Measurements from ENCODE around the gene KANSL1. TPM values are rescaled to one million over a fixed set of nuclear protein-coding genes. Genes with fewer than 3 reads are reported as not detected.

KANSL1 gene
- total and polyA plus RNA-seq, 2 of the 4 experiments (the other 2 are of a cell fraction) = 19.1 to 49.6 TPM

- H2BK20ac ChIP-seq (ENCODE audit: low read depth, low read length) = no peak overlapping the region
- no peaks in the 10 kb centered on the region for H3K27me3 ChIP-seq (ENCODE audit: control insufficient read depth, insufficient read depth, low read length)
- TF ChIP-seq BHLHE40 (IDR thresholded peaks at IDR 0.05; ENCODE audit: low read depth, low read length) (no peak), SMC3 (IDR thresholded peaks at IDR 0.05; ENCODE audit: low read depth, low read length) (no peak), USF2 (IDR thresholded peaks at IDR 0.05; ENCODE audit: low read depth, low read length) (no peak), RAD21 (IDR thresholded peaks at IDR 0.05; ENCODE audit: low read length) (no peak), POLR2A (IDR thresholded peaks at IDR 0.05; ENCODE audit: low read depth, low read length) (no peak), FOS (IDR thresholded peaks at IDR 0.05; ENCODE audit: low read depth, low read length) (no peak), CTCF (conservative IDR thresholded peaks at IDR 0.05; ENCODE audit: low read depth, low read length) (no peak), ELK1 (IDR thresholded peaks at IDR 0.05; ENCODE audit: borderline replicate concordance, low read depth, low read length) (no peak), CHD1 (IDR thresholded peaks at IDR 0.05; ENCODE audit: low read depth, low read length) (no peak), CEBPB (IDR thresholded peaks at IDR 0.05; ENCODE audit: low read depth, low read length) (no peak), MAZ (IDR thresholded peaks at IDR 0.05; ENCODE audit: borderline replicate concordance, low read depth, low read length) (no peak), MAFK (IDR thresholded peaks at IDR 0.05; ENCODE audit: low read depth, low read length) (no peak), MXI1 (IDR thresholded peaks at IDR 0.05; ENCODE audit: borderline replicate concordance, low read depth, low read length) (no peak), NFE2L2 (IDR thresholded peaks at IDR 0.05; ENCODE audit: low read depth, low read length) (no peak), RCOR1 (IDR thresholded peaks at IDR 0.05; ENCODE audit: insufficient replicate concordance, low read length) (no peak), RFX5 (IDR thresholded peaks at IDR 0.05; ENCODE audit: low read depth, low read length) (no peak)
- H3K23ac ChIP-seq (ENCODE audit: low read depth, low read length) = no peak overlapping the region
- ChIA-PET CTCF (no interaction called here), POLR2A (ENCODE audit: unreplicated experiment) (no interaction called here)
- no peak overlapping the region for H4K91ac ChIP-seq (ENCODE audit: insufficient read depth, low read depth, low read length)
- no peaks in the 10 kb centered on the region for H3K9me3 ChIP-seq (ENCODE audit: control insufficient read depth, insufficient read depth, low read length)
- no peak overlapping the region for H3K14ac ChIP-seq (replicated peaks; ENCODE audit: low read depth, low read length)
- DNase-seq (no peak), ATAC-seq (ENCODE audit: low read depth) (no peak)
- H2BK15ac ChIP-seq (ENCODE audit: low read depth, low read length) = no peak overlapping the region
- H4K20me1 ChIP-seq (ENCODE audit: insufficient read depth, low read length) = peaks cover 89% of the 10 kb centered on the region
- WGBS, 2 experiments (ENCODE audit: extremely low coverage in 2 of 2, insufficient read length in 1 of 2) = no CpG with 5 or more reads among the region's 2 CpGs
- no peak overlapping the region for H4K8ac ChIP-seq (ENCODE audit: low read depth in 2 of 2, low read length in 2 of 2)
- no peak overlapping the region for H2BK120ac ChIP-seq (ENCODE audit: low read depth, low read length)
- no TSS peak for BruUV-seq (replicated peaks)
- dilution Hi-C loops (cut with HindIII; ENCODE audit: low sequenced_read_pairs, unreplicated experiment) (no loop called here), intact Hi-C loops (cut with micrococcal nuclease) (no loop called here), in situ Hi-C loops (cut with MboI; ENCODE audit: low sequenced_read_pairs) (no loop called here)
- H3K9ac ChIP-seq (ENCODE audit: low read depth, low read length) = no peak overlapping the region
- peaks cover 4% of the 10 kb centered on the region for H3K9me1 ChIP-seq (ENCODE audit: insufficient read depth, low read length)
- no peak overlapping the region; the same call in 1 of the 2 replicates for H3K18ac ChIP-seq (ENCODE audit: low read depth, low read length)
- H3K27ac ChIP-seq (ENCODE audit: insufficient read depth, low read length) = no peak overlapping the region; the same call in 1 of the 2 replicates
- no peak overlapping the region for H3K4ac ChIP-seq (ENCODE audit: low read depth, low read length)
- H3K79me1 ChIP-seq (ENCODE audit: low read depth in 1 of 2, low read length in 2 of 2) = peaks cover 0 to 66% of the 10 kb centered on the region in 2 experiments; a peak in 3 of 4 replicates
- H3K4me2 ChIP-seq (ENCODE audit: low read depth, low read length) = no peak overlapping the region
- H2BK5ac ChIP-seq (ENCODE audit: low read depth, low read length, poor library complexity, severe bottlenecking) = peak overlapping the region; percentile 53
- no peaks in the 10 kb centered on the region for H3K36me3 ChIP-seq (ENCODE audit: control insufficient read depth, insufficient read depth, low read length)
- H3K4me1 ChIP-seq (ENCODE audit: control insufficient read depth, insufficient read depth, low read length) = peaks cover 3% of the 10 kb centered on the region
- H3K4me3 ChIP-seq (ENCODE audit: insufficient read depth, low read depth, low read length) = no peak overlapping the region
- no peak overlapping the region for H2AFZ ChIP-seq (replicated peaks; ENCODE audit: low read length, poor library complexity)
- no peak overlapping the region for H3K56ac ChIP-seq (ENCODE audit: extremely low read depth, insufficient read depth, low read length)
- no peak overlapping the region for H2AK9ac ChIP-seq (replicated peaks; ENCODE audit: low read depth, low read length, poor library complexity)
- H4K5ac ChIP-seq (ENCODE audit: low read depth, low read length) = no peak overlapping the region; the same call in 1 of the 2 replicates
- H2AK5ac ChIP-seq (ENCODE audit: low read depth, low read length) = no peak overlapping the region
Measured at GRCh38 chr17:46100590-46100989, 92.6 kb downstream of the KANSL1 start.

Data from IMR-90 (cell line).